ENCODE results near the gene FBXO10.

FBXO10 gene

DNA sequence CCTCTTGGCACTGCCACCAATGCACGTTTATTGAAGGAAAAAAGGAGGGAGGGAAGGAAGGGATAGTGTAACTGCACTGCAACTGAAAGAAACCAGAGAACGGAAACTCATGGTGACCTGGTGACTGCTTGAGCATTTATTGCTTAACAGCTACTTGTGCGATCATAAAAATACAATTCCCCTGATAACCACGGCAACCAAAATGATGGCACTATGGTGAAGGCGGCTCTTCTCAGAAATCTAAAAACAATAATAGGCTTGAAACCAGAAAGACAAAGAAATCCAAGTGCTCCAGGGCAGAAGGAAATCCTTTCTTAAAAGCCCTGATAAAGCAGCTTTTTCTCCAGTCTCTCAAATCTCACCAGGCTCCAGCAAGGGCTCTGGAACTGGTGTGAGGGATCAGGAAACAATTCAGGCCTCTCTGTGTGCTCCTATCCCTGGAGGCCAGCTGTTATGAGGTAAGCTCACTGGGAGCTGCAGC lies 1.9 kb downstream of the FBXO10 start:
- Mint-ChIP-seq H3K27ac (no peak overlapping the region), H3K4me1 (peaks cover 18% of the 10 kb centered on the region), H3K27me3 (peaks cover 6% of the 10 kb centered on the region), H3K4me3 (no peak overlapping the region), H3K9me3 (no peaks in the 10 kb centered on the region), H3K36me3 (peaks cover 2% of the 10 kb centered on the region)
- CTCF ChIA-PET: interaction anchor here (9.0 kb wide), 1 partner anchor 20 kb away, joined by 36 read pairs; the partner anchor contains the start of gene TOMM5
- no peak for DNase-seq

DNA sequence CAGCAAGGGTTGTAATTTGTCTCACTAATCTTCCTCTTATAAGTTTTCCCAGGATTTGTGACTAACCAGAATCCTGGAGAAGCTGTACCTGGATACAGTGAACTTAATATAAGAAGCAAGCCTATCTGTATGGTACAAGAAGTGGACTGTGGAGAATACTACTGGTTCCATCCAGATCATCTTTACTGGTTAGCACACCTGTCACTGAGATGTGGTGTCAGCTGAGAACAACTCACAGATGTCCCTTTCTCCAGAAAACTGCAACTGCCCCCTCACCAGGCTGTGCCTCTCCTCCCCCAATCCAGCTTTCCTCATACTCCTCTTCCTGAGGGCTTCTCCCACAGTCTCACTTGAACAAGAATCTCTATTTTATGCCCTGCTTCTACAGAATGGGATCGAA lies 4.9 kb downstream of the FBXO10 start:
- H3K36me3 Mint-ChIP-seq: no peaks in the 10 kb centered on the region
- H3K27ac Mint-ChIP-seq: no peak overlapping the region
- H3K4me1 Mint-ChIP-seq: peaks cover 9% of the 10 kb centered on the region
- DNase-seq: no peak
- CTCF ChIA-PET: no interaction called here
- H3K27me3 Mint-ChIP-seq: peaks cover 6% of the 10 kb centered on the region
- no peak overlapping the region for H3K4me3 Mint-ChIP-seq
- H3K9me3 Mint-ChIP-seq: no peaks in the 10 kb centered on the region

DNA sequence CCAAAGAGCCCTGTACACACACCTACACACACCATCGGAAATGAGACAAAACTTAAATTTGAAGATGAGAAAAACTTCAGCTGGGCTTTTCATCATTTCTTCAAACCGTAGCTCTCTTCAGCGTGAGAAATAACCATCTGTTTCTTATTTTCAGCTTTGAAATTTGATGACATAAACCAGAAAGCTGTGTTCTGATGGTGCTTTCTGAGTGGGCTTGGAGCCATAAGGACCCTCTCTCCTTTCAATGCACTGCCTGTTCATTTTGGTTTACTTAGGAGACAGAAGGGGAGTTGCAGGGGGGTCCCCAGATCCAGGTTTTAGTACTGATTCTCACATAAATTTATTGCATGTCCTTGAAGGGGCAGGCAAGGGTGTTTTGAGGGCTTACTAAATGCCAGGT lies 9.5 kb downstream of the FBXO10 start:
- H3K4me1 Mint-ChIP-seq: no peaks in the 10 kb centered on the region
- H3K36me3 Mint-ChIP-seq: peaks cover 9% of the 10 kb centered on the region
- no peak overlapping the region for H3K27ac Mint-ChIP-seq
- CTCF ChIA-PET: interaction anchor here (0.9 kb wide), 1 partner anchor 29 kb away, joined by 3 read pairs; no protein-coding TSS in a partner anchor
- H3K27me3 Mint-ChIP-seq: no peaks in the 10 kb centered on the region
- DNase-seq: no peak
- H3K4me3 Mint-ChIP-seq: no peak overlapping the region
- H3K9me3 Mint-ChIP-seq: peaks cover 18% of the 10 kb centered on the region

DNA sequence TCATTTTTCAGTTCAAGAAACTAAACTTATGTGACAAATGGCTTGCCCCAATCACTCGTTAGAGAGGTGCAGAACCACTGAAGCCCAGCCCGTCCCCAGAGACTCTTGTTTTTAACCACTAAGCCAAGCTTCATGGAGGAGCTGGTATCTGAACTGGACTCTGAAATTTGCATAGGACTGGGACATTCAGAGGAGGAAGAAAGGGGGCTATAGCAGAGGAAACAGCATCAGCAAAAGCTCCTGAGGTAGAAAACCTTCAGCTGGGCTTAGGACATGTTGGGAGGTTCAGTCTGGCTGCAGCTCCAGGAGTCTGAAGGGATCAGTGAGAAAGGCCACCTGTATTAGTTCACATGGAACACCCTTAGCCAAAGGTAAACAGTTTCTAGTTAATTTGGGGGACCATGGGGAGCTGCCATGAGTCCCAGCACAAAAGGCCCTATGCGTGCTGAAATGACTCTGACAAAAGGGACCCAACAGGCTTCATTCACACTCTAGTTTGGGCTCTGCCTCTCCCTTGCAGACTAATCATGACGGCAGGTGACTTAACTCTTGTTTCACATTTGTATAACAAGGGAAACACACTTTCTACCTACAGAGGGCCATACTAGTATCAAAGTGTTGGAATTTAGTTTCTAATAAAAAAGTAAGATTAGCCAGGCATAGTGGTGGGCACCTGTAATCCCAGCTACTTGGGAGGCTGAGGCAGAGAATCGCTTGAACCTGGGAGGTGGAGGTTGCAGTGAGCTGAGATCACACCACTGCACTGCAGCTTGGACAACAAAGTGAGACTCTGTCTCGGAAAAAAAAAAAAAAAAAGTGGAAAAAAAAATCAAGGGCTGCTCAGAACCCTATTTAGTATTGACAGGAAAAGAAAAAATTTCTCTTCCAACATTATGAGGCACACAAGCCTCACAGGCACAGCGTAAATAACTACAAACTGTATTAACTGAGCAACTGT lies 10.2 kb downstream of the FBXO10 start:
- Mint-ChIP-seq H3K4me3 (no peak overlapping the region), H3K27ac (no peak overlapping the region), H3K4me1 (no peaks in the 10 kb centered on the region), H3K27me3 (no peaks in the 10 kb centered on the region), H3K36me3 (peaks cover 9% of the 10 kb centered on the region), H3K9me3 (peaks cover 18% of the 10 kb centered on the region)
- DNase-seq: no peak
- CTCF ChIA-PET: interaction anchor here (0.9 kb wide), 1 partner anchor 30 kb away, joined by 3 read pairs; no protein-coding TSS in a partner anchor

DNA sequence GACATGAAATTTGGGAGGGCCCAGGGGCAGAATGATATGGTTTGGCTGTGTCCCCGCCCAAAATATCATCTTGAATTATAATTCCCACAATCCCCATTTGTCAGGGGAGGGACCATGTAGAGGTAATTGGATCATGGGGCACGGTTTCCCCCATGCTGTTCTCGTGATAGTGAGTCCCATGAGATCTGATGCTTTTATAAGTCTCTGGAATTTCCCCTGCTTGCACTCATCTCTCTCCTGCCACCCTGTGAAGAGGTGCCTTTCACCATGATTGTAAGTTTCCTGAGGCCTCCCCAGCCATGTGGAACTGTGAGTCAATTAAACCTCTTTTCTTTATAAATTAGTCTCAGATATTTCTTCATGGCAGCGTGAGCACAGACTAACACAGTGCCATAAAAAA lies 11.3 kb downstream of the FBXO10 start:
- CTCF ChIA-PET: no interaction called here
- no peaks in the 10 kb centered on the region for H3K4me1 Mint-ChIP-seq
- no peak overlapping the region for H3K27ac Mint-ChIP-seq
- DNase-seq: no peak
- no peak overlapping the region for H3K4me3 Mint-ChIP-seq
- H3K36me3 Mint-ChIP-seq: peaks cover 9% of the 10 kb centered on the region
- peaks cover 18% of the 10 kb centered on the region for H3K9me3 Mint-ChIP-seq
- no peaks in the 10 kb centered on the region for H3K27me3 Mint-ChIP-seq

DNA sequence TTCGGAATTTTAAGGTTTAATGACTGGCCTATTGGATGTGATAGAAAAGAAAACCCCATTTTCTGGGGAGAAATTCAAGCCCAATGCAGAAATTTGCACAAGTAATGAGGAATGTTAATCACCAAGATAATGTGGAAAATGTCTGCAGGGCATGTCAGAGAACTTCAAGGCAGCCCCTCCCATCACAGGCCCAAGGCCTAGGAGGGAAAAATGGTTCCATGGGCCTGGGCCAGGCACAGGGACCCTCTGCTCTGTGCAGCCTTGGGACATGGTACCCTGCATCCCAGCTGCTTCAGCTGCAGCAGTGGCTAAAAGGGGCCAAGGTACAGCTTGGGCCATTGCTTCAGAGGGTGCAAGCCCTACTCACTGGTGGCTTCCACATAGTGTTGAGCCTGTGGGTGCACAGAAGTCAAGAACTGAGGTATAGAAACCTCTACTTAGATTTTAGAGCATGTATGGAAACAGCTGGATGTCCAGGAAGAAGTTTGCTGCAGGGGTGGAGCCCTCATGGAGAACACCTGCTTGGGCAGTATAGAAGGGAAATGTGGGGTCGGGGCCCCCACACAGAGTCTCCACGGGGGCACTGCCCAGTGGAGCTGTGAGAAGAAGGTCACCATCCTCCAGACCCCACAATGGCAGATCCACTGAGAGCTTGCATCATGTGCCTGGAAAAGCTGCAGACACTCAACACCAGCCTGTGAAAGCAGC lies 12.2 kb downstream of the FBXO10 start:
- no peak overlapping the region for H3K27ac Mint-ChIP-seq
- peaks cover 9% of the 10 kb centered on the region for H3K36me3 Mint-ChIP-seq
- CTCF ChIA-PET: no interaction called here
- H3K4me1 Mint-ChIP-seq: no peaks in the 10 kb centered on the region
- H3K27me3 Mint-ChIP-seq: no peaks in the 10 kb centered on the region
- H3K4me3 Mint-ChIP-seq: no peak overlapping the region
- peaks cover 18% of the 10 kb centered on the region for H3K9me3 Mint-ChIP-seq
- no peak for DNase-seq

DNA sequence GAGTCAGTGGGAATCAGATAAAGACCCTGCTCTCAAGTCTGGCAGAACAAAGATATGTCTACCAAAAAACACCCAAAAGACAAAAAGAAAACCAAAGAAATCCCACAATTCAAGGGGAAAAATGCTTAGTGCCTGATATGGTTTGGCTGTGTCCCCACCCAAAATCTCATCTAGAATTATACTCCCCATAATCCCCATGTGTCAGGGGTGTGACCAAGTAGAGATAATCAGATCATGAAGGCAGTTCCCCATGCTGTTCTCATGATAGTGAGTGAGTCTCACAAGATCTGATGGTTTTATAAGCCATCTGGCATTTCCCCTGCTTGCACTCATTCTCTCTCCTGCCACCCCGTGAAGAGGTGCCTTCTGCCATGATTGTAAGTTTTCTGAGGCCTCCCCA lies 13.4 kb downstream of the FBXO10 start:
- Mint-ChIP-seq H3K27me3 (no peaks in the 10 kb centered on the region), H3K4me3 (no peak overlapping the region), H3K27ac (no peak overlapping the region), H3K4me1 (no peaks in the 10 kb centered on the region), H3K36me3 (peaks cover 9% of the 10 kb centered on the region), H3K9me3 (peaks cover 18% of the 10 kb centered on the region)
- CTCF ChIA-PET: no interaction called here
- no peak for DNase-seq

DNA sequence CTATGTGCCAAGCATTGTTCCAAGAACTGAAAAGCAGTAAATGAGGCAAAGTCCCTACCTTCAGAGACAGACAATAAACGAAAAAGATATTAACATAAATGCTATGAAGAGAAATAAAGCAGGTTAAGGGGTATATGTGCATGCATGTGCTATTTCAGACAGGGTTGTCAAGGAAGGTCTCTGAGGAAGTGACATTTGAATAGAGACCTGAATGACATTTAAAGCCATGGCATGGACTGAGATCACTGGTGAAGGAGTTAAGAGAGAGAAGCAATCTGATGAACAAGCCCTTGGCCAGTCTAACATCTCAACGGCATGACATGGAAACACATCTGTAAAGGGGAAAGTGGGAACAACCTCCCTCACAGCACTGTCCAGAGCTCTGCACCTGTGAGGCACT lies 14.5 kb downstream of the FBXO10 start:
- Mint-ChIP-seq H3K27ac (no peak overlapping the region), H3K36me3 (peaks cover 9% of the 10 kb centered on the region), H3K27me3 (no peaks in the 10 kb centered on the region), H3K4me3 (no peak overlapping the region), H3K4me1 (no peaks in the 10 kb centered on the region), H3K9me3 (peaks cover 18% of the 10 kb centered on the region)
- no peak for DNase-seq
- CTCF ChIA-PET: no interaction called here

DNA sequence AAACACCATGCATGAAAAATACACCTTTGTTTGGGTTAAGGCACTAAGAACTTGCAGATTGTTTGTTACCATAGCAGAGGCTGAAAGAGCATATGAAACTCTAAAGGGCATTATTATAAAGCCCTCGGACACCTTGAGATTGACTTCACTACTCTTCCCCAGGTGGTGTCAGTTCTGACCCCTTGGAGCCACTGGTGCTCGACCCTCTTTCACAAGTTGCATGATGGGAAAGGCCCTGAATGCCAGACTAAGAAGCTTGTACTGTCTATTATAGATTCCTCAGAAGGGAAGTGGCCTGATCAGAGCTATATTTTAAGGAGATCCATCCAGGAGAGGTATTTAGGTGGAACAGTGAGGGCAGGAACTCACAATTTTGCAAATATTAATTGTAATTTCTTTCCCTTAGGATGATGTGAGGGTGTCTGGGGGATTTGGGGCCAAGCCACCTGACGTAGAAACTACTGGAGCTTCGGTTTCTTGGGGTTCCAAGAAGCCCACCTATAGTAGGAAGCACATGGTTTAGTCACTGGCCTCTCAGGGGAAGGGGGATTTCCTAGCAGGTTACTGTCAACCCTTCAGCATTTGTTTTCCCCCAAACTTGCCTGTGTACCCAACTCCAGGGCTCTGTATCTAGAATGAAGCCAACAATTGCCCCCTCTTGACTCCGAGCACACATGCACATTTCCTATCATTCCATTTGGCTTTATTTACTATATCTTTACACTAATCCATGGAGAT lies 16.2 kb downstream of the FBXO10 start:
- Mint-ChIP-seq H3K27ac (no peak overlapping the region), H3K27me3 (no peaks in the 10 kb centered on the region), H3K36me3 (peaks cover 9% of the 10 kb centered on the region), H3K4me3 (no peak overlapping the region), H3K4me1 (no peaks in the 10 kb centered on the region), H3K9me3 (peaks cover 17% of the 10 kb centered on the region)
- CTCF ChIA-PET: no interaction called here
- no peak for DNase-seq

DNA sequence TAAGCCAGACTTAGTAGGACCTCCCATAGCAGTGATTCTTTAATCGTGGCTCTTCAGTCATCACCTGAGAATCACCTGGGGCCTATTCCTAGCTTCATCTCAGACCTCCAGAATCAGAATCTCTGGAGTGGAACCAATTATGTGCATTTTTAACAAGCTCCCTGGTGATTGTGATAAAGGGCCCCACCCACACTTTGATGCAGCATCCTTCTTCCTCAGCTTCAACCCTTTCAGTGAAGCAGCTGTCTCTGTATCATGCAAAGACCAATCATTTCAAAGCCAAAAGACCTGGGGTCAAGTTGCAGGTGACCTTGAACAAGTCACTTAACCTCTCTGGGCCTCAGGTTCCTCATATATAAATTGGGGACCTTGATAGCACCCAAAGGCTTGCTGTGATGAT lies 17.1 kb downstream of the FBXO10 start:
- Mint-ChIP-seq H3K4me3 (no peak overlapping the region), H3K9me3 (peaks cover 8% of the 10 kb centered on the region), H3K36me3 (peaks cover 8% of the 10 kb centered on the region), H3K27ac (no peak overlapping the region), H3K27me3 (no peaks in the 10 kb centered on the region), H3K4me1 (no peaks in the 10 kb centered on the region)
- CTCF ChIA-PET: no interaction called here
- no peak for DNase-seq

DNA sequence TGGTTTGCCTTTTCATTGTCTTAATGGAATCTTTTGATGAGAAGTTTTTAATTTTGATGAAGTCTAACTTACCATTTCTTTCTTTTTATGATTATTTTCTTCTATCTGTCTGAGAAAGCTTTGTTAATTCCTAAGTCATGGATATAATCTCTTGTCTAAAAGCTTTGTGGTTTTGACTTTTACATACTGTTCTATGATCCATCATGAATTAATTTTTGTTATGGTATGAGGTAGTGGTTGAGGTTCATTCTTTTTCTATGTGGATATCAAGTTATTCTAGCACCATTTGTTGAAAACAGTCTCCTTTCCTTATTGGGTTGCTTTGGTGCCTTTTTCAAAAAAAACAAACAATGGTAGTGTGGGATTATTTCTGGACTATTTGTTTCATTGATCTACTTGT lies 20.4 kb downstream of the FBXO10 start:
- no peaks in the 10 kb centered on the region for H3K27me3 Mint-ChIP-seq
- CTCF ChIA-PET: no interaction called here
- no peak overlapping the region for H3K4me3 Mint-ChIP-seq
- no peaks in the 10 kb centered on the region for H3K9me3 Mint-ChIP-seq
- H3K36me3 Mint-ChIP-seq: no peaks in the 10 kb centered on the region
- no peaks in the 10 kb centered on the region for H3K4me1 Mint-ChIP-seq
- no peak for DNase-seq
- H3K27ac Mint-ChIP-seq: no peak overlapping the region

DNA sequence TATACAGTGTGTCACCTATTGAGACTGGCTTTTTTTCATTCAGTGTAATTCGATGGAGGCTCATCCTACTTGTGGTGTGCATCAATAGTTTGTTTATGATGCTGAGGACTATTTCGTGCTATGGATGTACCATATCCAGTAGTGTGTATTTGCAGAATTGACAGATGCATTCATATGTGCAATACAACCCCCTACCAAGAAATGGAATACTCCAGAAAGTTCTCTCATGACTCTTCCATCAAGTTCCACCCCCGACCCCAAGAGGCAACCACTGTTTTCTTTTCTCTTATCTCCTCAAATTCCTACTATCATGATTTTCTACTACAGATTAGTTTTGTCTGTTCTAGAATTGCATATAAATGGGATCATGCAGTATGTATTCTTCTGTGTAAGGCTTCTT lies 21.9 kb downstream of the FBXO10 start:
- DNase-seq: no peak
- no peaks in the 10 kb centered on the region for H3K36me3 Mint-ChIP-seq
- H3K4me1 Mint-ChIP-seq: no peaks in the 10 kb centered on the region
- no peak overlapping the region for H3K4me3 Mint-ChIP-seq
- H3K27ac Mint-ChIP-seq: no peak overlapping the region
- CTCF ChIA-PET: no interaction called here
- no peaks in the 10 kb centered on the region for H3K27me3 Mint-ChIP-seq
- H3K9me3 Mint-ChIP-seq: no peaks in the 10 kb centered on the region

DNA sequence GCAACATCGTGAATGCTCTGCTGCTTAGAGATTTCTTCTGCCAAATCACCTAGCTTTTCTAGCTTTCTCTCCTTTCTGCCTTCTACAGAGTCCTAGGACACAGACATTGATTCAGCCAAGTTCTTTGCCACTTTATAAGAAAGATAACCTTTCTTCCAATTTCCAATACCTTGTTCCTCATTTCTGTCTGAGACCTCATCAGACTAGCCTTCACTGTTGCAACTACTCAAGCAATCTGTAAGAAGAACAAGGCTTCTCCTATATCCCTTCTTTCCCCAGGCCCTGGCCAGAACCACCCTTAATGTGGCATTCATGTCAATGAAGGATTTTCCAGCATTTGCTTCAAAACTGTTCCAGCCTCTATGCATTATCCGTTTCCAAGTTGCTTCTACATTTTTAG lies 24.3 kb downstream of the FBXO10 start:
- CTCF ChIA-PET: no interaction called here
- Mint-ChIP-seq H3K27me3 (peaks cover 3% of the 10 kb centered on the region), H3K4me1 (no peaks in the 10 kb centered on the region), H3K4me3 (no peak overlapping the region), H3K27ac (no peak overlapping the region), H3K9me3 (no peaks in the 10 kb centered on the region), H3K36me3 (no peaks in the 10 kb centered on the region)
- no peak for DNase-seq

DNA sequence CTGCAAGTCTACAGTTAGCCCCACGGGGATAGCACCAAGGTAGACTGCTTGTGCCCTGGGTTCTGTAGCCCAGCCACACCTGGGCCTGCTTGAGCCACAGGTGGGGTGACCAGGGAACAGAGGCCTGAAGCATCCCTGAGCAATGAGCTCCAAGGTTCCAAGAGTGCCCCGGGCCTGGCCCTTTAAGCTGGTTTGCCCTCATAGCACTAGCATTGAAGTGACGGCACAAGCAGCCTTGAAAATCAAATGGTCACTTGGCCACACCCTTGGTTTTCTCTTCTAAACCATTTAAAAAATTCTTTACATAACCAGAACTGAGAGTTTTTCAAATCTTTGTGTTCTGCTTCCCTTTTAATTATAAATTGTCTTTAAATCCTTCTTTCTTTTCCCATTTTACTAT lies 24.7 kb downstream of the FBXO10 start:
- no peaks in the 10 kb centered on the region for H3K4me1 Mint-ChIP-seq
- H3K4me3 Mint-ChIP-seq: no peak overlapping the region
- H3K27me3 Mint-ChIP-seq: peaks cover 3% of the 10 kb centered on the region
- DNase-seq: no peak
- H3K27ac Mint-ChIP-seq: no peak overlapping the region
- H3K9me3 Mint-ChIP-seq: no peaks in the 10 kb centered on the region
- CTCF ChIA-PET: no interaction called here
- H3K36me3 Mint-ChIP-seq: no peaks in the 10 kb centered on the region

Data from activated naive CD4-positive, alpha-beta T cell treated with anti-CD3 and anti-CD28 coated beads, Interleukin-2, amount 10 ng/mL, durations not matched to agents 7 days and 5 days (primary cell).